ENCODE measurements around the gene PODNL1.

DNA sequence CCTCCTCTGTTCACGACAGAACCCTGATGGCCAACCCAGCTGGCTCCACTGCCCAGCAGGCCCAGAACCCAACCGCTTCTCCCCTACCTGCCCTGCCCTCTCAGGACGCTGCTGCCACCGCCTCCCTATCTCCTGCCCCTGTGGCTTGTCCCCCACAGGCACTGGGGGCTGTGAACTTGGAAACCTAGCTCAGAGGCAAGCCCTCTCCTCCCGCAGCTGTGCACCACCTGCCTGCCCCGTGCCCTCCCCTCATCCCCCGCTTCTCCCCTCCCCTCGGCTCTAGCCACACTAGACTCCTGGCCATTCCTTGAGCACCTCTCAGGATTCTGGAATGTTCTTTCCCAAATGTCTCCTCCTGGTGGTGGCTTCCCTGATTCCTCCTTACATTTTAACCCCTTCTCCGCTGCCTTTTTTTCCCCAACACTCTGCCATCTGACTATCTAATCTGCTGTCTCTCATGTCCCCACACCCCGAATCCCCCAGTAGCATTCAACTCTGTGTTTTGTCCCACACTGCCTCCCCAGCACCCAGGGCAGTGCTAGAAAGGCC is 54.6 kb downstream of the PODNL1 start:
- TF ChIP-seq, protein P1, sequence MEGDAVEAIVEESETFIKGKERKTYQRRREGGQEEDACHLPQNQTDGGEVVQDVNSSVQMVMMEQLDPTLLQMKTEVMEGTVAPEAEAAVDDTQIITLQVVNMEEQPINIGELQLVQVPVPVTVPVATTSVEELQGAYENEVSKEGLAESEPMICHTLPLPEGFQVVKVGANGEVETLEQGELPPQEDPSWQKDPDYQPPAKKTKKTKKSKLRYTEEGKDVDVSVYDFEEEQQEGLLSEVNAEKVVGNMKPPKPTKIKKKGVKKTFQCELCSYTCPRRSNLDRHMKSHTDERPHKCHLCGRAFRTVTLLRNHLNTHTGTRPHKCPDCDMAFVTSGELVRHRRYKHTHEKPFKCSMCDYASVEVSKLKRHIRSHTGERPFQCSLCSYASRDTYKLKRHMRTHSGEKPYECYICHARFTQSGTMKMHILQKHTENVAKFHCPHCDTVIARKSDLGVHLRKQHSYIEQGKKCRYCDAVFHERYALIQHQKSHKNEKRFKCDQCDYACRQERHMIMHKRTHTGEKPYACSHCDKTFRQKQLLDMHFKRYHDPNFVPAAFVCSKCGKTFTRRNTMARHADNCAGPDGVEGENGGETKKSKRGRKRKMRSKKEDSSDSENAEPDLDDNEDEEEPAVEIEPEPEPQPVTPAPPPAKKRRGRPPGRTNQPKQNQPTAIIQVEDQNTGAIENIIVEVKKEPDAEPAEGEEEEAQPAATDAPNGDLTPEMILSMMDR (IDR thresholded peaks at IDR 0.05), result peak in 1 of 3 donors; percentile 28
- no peak for TF ChIP-seq POLR2AphosphoS5 (IDR thresholded peaks at IDR 0.05)
- TF ChIP-seq POLR2A (IDR thresholded peaks at IDR 0.05), result no peak

Measured in breast epithelium (tissue), 3 donors.